ENCODE results near the gene JKAMP. TPM values are rescaled to one million over a fixed set of nuclear protein-coding genes. Genes with fewer than 3 reads are reported as not detected.
A peak's percentile ranks its signal among the peaks of the same experiment; 100 is the strongest.

JKAMP gene
- total RNA-seq, 4 donors from 2014 or later = 17.8 to 47.4 (median 40.2) TPM

DNA sequence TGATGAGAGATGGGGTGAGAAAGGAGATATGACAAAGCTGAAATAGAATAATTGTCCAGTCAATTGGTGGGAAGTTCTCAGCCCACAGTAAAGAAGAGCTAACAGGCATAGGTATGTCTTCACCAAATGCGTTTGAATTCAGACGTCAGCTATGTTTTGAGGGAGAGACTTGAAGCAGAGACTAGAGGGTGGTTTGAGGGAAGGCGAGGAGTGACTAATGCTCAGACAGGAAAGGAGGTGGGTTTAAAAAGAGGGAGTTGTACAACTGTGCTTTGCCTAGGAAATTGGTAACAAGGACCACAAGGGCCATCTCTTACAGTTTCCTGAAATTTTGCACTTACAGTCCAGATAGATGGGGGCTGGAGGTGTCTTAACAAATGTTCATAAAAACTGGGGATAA, 6.4 kb downstream of the JKAMP start:
- no peak for DNase-seq
- 81 to 86% methylated on average over 3 of the region's 3 CpGs for WGBS, 2 donors
- no peaks in the 10 kb centered on the region for H3K9me3 ChIP-seq
- intact Hi-C loops (cut with DNase I) = no loop called here
- TF ChIP-seq, protein P1, sequence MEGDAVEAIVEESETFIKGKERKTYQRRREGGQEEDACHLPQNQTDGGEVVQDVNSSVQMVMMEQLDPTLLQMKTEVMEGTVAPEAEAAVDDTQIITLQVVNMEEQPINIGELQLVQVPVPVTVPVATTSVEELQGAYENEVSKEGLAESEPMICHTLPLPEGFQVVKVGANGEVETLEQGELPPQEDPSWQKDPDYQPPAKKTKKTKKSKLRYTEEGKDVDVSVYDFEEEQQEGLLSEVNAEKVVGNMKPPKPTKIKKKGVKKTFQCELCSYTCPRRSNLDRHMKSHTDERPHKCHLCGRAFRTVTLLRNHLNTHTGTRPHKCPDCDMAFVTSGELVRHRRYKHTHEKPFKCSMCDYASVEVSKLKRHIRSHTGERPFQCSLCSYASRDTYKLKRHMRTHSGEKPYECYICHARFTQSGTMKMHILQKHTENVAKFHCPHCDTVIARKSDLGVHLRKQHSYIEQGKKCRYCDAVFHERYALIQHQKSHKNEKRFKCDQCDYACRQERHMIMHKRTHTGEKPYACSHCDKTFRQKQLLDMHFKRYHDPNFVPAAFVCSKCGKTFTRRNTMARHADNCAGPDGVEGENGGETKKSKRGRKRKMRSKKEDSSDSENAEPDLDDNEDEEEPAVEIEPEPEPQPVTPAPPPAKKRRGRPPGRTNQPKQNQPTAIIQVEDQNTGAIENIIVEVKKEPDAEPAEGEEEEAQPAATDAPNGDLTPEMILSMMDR (IDR thresholded peaks at IDR 0.05) = no peak
- TF ChIP-seq POLR2A (IDR thresholded peaks at IDR 0.05) = no peak
- H3K4me1 ChIP-seq = peaks cover 0 to 13% (median 12%) of the 10 kb centered on the region in 3 donors
- peaks cover 4 to 84% (median 4%) of the 10 kb centered on the region in 3 donors for H3K36me3 ChIP-seq
- H3K4me3 ChIP-seq = no peak overlapping the region
- no peaks in the 10 kb centered on the region for H3K27me3 ChIP-seq
- H3K27ac ChIP-seq = no peak overlapping the region

DNA sequence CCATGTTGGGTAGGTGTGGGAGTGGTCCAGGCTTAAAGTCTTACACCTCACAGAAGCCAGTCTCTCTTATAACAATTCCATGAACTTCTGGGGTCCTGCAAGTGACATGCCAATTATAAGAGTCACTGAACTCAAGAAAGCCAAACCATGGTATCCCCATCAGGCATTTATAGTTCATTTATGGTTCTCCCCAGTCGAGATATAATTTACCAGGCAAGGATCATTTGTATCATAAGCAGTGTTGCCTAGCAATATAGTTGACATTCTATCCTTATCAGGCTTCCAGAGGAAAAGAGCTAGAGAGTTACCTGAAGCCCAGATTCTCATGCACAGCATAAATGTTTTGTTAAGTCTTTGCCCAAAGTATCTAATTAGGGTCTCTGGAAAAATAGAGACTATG, 8.1 kb downstream of the JKAMP start:
- WGBS, 2 donors = 71 to 74% methylated on average over 1 of the region's 1 CpG
- peaks cover 4 to 99% (median 4%) of the 10 kb centered on the region in 3 donors for H3K36me3 ChIP-seq
- TF ChIP-seq, protein P1 (IDR thresholded peaks at IDR 0.05) = no peak
- TF ChIP-seq POLR2A (IDR thresholded peaks at IDR 0.05) = no peak
- no peaks in the 10 kb centered on the region for H3K9me3 ChIP-seq
- no peaks in the 10 kb centered on the region for H3K27me3 ChIP-seq
- H3K4me1 ChIP-seq = no peaks in the 10 kb centered on the region
- H3K27ac ChIP-seq = no peak overlapping the region
- intact Hi-C loops (cut with DNase I) = no loop called here
- H3K4me3 ChIP-seq = no peak overlapping the region
- DNase-seq = no peak

DNA sequence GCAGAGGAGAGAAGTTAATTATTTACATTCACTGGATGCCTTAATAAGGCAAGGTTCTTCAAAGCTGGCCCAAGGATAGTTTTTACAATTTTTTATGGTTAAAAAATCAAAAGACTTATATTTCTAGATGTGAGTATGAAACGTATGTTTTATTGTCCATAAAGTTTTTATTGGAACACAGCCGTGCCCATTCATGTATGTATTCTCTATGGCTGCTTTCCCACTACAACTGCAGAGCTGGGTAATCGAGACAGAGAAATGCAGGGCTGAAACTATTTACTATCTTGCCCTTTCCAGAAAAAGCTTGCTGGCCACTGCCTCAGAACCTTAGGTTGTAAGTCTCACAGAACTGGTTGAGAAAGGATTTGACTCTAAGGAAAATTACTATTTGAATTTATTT, 16.4 kb downstream of the JKAMP start:
- no peak for DNase-seq
- Histone ChIP-seq H3K9me3 (no peaks in the 10 kb centered on the region), H3K27me3 (no peaks in the 10 kb centered on the region), H3K4me1 (no peaks in the 10 kb centered on the region), H3K27ac (no peak overlapping the region), H3K4me3 (no peak overlapping the region), H3K36me3 (peaks cover 0 to 57% (median 0%) of the 10 kb centered on the region in 3 donors)
- intact Hi-C loops (cut with DNase I) = no loop called here
- WGBS, 2 donors = 72 to 84% methylated on average over 3 of the region's 3 CpGs
- TF ChIP-seq, protein P1 (IDR thresholded peaks at IDR 0.05) = no peak
- no peak for TF ChIP-seq POLR2A (IDR thresholded peaks at IDR 0.05)

DNA sequence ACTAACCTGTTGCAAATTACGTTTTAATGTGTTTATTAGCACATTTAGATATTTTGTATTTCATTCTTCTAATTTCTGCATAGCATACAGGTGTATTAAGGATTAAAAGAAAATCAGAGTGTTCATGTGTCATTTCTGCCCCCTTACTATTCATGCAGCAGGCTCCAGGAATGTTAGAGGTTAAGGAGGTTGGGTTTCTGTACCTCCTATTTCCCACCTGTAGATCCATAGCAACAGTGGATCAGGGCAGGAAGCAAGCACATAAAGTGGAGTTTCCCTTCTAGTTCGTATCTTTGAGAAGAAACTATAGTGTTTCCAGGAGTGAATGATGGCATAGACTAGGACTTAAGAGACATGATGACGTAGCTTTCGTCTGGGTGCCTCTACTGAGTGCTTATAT, 18.9 kb downstream of the JKAMP start:
- H3K27ac ChIP-seq = no peak overlapping the region

DNA sequence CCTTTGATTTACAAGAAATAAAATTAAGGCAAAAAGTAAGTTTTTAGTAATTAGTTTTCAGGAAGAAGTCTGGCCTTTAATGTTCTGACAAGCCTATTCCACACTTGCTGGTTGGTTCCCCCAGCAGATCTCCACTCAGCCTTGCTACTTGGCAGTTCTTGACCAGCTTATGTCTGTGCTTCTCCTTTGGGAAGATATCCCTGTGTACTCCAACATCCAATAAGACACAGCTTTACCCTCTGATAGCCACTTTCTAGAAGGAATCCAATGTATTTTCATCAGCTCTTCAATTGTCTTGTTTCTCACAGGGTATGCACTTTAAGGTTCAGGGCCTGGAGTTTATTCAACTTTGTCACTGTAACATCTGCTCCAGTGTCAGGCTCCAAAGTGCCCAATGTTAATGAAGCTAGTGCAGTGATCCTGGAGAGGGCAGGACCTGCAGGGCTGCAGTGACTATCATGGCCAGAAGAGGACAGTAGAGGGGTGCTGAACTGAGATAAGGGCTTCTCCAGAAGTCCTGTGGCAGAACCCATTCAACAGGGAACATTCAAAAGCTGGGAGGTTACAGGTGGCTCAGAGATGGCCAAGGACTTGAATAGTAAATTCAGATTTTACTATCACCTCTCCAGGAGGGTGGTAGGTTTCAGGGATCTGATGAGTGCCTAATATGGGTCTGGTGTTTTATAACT, 22.9 kb downstream of the JKAMP start:
- TF ChIP-seq, protein P1 (IDR thresholded peaks at IDR 0.05) = peak; percentile 20 to 75 (median 61)
- TF ChIP-seq POLR2A (IDR thresholded peaks at IDR 0.05) = no peak
- Histone ChIP-seq H3K4me1 (no peaks in the 10 kb centered on the region), H3K27ac (no peak overlapping the region), H3K27me3 (peaks cover 0 to 3% (median 0%) of the 10 kb centered on the region in 4 donors), H3K36me3 (peaks cover 0 to 15% (median 0%) of the 10 kb centered on the region in 3 donors), H3K4me3 (no peak overlapping the region), H3K9me3 (no peaks in the 10 kb centered on the region)
- no peak for DNase-seq
- intact Hi-C loops (cut with DNase I) = no loop called here

More for the DNA sequence above, 18.9 kb downstream of the JKAMP start:
- no peak overlapping the region for H3K4me3 ChIP-seq
- no peak for DNase-seq
- no peaks in the 10 kb centered on the region for H3K4me1 ChIP-seq
- 70 to 73% methylated on average over 4 of the region's 4 CpGs for WGBS, 2 donors
- H3K9me3 ChIP-seq = no peaks in the 10 kb centered on the region
- intact Hi-C loops (cut with DNase I) = no loop called here
- no peaks in the 10 kb centered on the region for H3K27me3 ChIP-seq
- peaks cover 0 to 35% (median 0%) of the 10 kb centered on the region in 3 donors for H3K36me3 ChIP-seq
- TF ChIP-seq, protein P1 (IDR thresholded peaks at IDR 0.05) = no peak
- TF ChIP-seq POLR2A (IDR thresholded peaks at IDR 0.05) = no peak
